GM12878 (cell line): ENCODE results near the gene CHRNA3. TPM values are rescaled to one million over a fixed set of nuclear protein-coding genes. Genes with fewer than 3 reads are reported as not detected.

Experiments
- ATAC-seq: fragments of 200-7000 bp; cut with Tn5 transposase; 3 replicates; pipeline ENCODE4 v1.9.1; 2020; ENCODE audit warnings: mild to moderate bottlenecking, moderate library complexity
- BruUV-seq: library from RNA; stranded (reverse); fragments of 400-500 nt; replicated peaks from 2 replicates; lab custom pipeline; 2021; lab: Mats Ljungman, UMichigan
- CTCF ChIA-PET: fragments of 300-600 bp; sonication (Branson Sonifier 250); formaldehyde crosslinking; extraction: SDS; loops from one replicate; lab custom pipeline; 2021; ENCODE audit warnings: inconsistent platforms; lab: Yijun Ruan, JAX
- POLR2A ChIA-PET: fragments of 350-600 bp; formaldehyde crosslinking; extraction: SDS; loops from one replicate; lab custom pipeline; 2021; ENCODE audit warnings: inconsistent platforms; lab: Charles Lee
- RAD21 ChIA-PET: fragments of 300-600 bp; sonication (Branson Sonifier 250); formaldehyde crosslinking; loops from one replicate; lab custom pipeline; 2023; ENCODE audit warnings: antibody characterized with exemption; ENCODE audit not compliant: unreplicated experiment; lab: Charles Lee
- SMC1A ChIA-PET: fragments of 300-600 bp; sonication (Branson Sonifier 250); formaldehyde crosslinking; loops from one replicate; lab custom pipeline; 2023; ENCODE audit not compliant: unreplicated experiment, uncharacterized antibody; lab: Charles Lee
- DNase-seq: peaks from one replicate; pipeline ENCODE4 v3.0.0-alpha.2; 2011; ENCODE audit warnings: low read depth, low spot score
- FAIRE-seq: peaks from 3 replicates; lab custom pipeline; 2011; peaks lifted over from hg19 to GRCh38; lab: Jason Lieb, UNC
- H2AFZ ChIP-seq: 2 replicates; pipeline ENCODE4 v1.6.0; 2011; ENCODE audit warnings: low read depth, low read length, control low read depth; ENCODE audit not compliant: control insufficient read depth
- H3K27ac ChIP-seq: 2 replicates; pipeline ENCODE4 v1.5.1; 2011; ENCODE audit warnings: control low read depth; ENCODE audit not compliant: control insufficient read depth, insufficient read depth
- H3K27me3 ChIP-seq, 2 experiments: replicated peaks in 1 of 2; 2 replicates each; pipeline versions ENCODE4 v1.6.0 to v1.6.1; 2011; ENCODE audit warnings: low read length in 1 of 2; ENCODE audit not compliant: control insufficient read depth in 2 of 2, insufficient read depth in 2 of 2
- H3K36me3 ChIP-seq, 2 experiments: 2 replicates each; pipeline ENCODE4 v1.5.1; 2011; ENCODE audit warnings: low read length in 1 of 2; ENCODE audit not compliant: control insufficient read depth in 2 of 2, insufficient read depth in 2 of 2
- H3K4me1 ChIP-seq: 2 replicates; pipeline ENCODE4 v1.6.1; 2011; ENCODE audit warnings: mild to moderate bottlenecking, low read length, moderate library complexity, mixed read lengths; ENCODE audit not compliant: control insufficient read depth, insufficient read depth
- H3K4me2 ChIP-seq: 2 replicates; pipeline ENCODE4 v1.6.0; 2011; ENCODE audit warnings: control low read depth; ENCODE audit not compliant: control insufficient read depth, insufficient read depth
- H3K4me3 ChIP-seq: fragments of 200-600 bp; sonication (generic); 2 replicates; pipeline ENCODE4 v1.5.1; 2016
- H3K79me2 ChIP-seq: 2 replicates; pipeline ENCODE4 v1.6.0; 2011; ENCODE audit warnings: low read length; ENCODE audit not compliant: control insufficient read depth, insufficient read depth
- H3K9ac ChIP-seq: 2 replicates; pipeline ENCODE4 v1.8.0; 2011; ENCODE audit warnings: low read length, control low read depth, mixed read lengths; ENCODE audit not compliant: control insufficient read depth, insufficient read depth
- H3K9me3 ChIP-seq: replicated peaks from 3 replicates; pipeline ENCODE4 v1.5.1; 2011; ENCODE audit warnings: mild to moderate bottlenecking, low read length; ENCODE audit not compliant: control insufficient read depth, insufficient read depth
- H4K20me1 ChIP-seq: 2 replicates; pipeline ENCODE4 v1.6.0; 2011; ENCODE audit not compliant: control insufficient read depth, insufficient read depth
- HSF1 ChIP-seq: fragments of 150-350 bp; IDR thresholded peaks from 2 replicates; pipeline ENCODE4 v1.6.1; 2014; ENCODE audit warnings: mild to moderate bottlenecking, low read depth, low read length
- IRF4 ChIP-seq: IDR thresholded peaks from 2 replicates; pipeline ENCODE4 v1.6.1; 2011; ENCODE audit warnings: low read depth, low read length
- NFIC ChIP-seq: IDR thresholded peaks from 2 replicates; pipeline ENCODE4 v1.6.1; 2012; ENCODE audit warnings: low read depth, mild to moderate bottlenecking, inconsistent platforms, low read length, moderate library complexity
- PAX5 ChIP-seq: IDR thresholded peaks from 2 replicates; pipeline ENCODE4 v1.6.1; 2011; ENCODE audit warnings: low read depth, low read length, borderline replicate concordance
- PKNOX1 ChIP-seq: fragments of 450-650 bp; IDR thresholded peaks from 2 replicates; pipeline ENCODE4 v1.6.1; 2016; ENCODE audit warnings: mild to moderate bottlenecking
- TCF3 ChIP-seq: IDR thresholded peaks from 2 replicates; pipeline ENCODE4 v1.6.1; 2012; ENCODE audit warnings: low read depth, mild to moderate bottlenecking, low read length, borderline replicate concordance; ENCODE audit not compliant: insufficient read depth
- ZBTB33 ChIP-seq: fragments of 450-650 bp; IDR thresholded peaks from 2 replicates; pipeline ENCODE4 v1.6.1; 2017; ENCODE audit warnings: mild to moderate bottlenecking
- WGBS: methylation state at CpG from one replicate; pipeline ENCODE4 v1.1.6; 2016; ENCODE audit warnings: low lambda C conversion rate; ENCODE audit not compliant: insufficient replicate concordance, insufficient coverage; ENCODE audit errors: missing lambda C conversion rate; 5-methylcytosine and 5-hydroxymethylcytosine counted together
- in situ Hi-C: fragments of 300-500 bp; cut with MboI; formaldehyde crosslinking; loops from 9 replicates; pipeline ENCODE4 v1.14.3; 2018; ENCODE audit warnings: mixed read lengths
- intact Hi-C: fragments of 100-400 bp; cut with micrococcal nuclease; formaldehyde crosslinking; loops from one replicate; pipeline ENCODE4 v1.14.2; 2022; ENCODE audit not compliant: unreplicated experiment
- polyA plus RNA-seq, 11 experiments: library from polyadenylated mRNA; depleted of rRNA in 4 of 11; unstranded in 6 of 11; stranded (reverse) in 5 of 11; fragments of >200 nt; fragmentation: Nextera tagmentation in 4 of 11; fragmentation: Illumina TruSeq in 1 of 11; extraction: Ambion mirVana in 4 of 11; extraction: Trizol in 1 of 11; gene quantifications; 1 replicate in 1 of 11; 2 replicates in 10 of 11; pipeline versions ENCODE4 v1.2.1 to v1.2.3, GENCODE V29; 2011 to 2016; ENCODE audit warnings: inconsistent platforms in 2 of 11, missing spikeins in 2 of 11, low read depth in 1 of 11
- total RNA-seq, 4 experiments: library from RNA; depleted of rRNA in 3 of 4; stranded (reverse); fragments of >200 nt in 3 of 4; fragmentation: Illumina TruSeq in 1 of 4; extraction: Trizol in 1 of 4; gene quantifications; 2 replicates each; pipeline versions ENCODE4 v1.2.1 to v1.2.3, GENCODE V29; 2013 to 2021
- TF ChIP-seq, protein P1 (sequence below): fragments of 450-650 bp; IDR thresholded peaks from 2 replicates; pipeline ENCODE4 v1.6.1; 2016; ENCODE audit warnings: mild to moderate bottlenecking, moderate library complexity, borderline replicate concordance
- TF ChIP-seq, protein P2 (sequence below): fragments of 450-650 bp; formaldehyde crosslinking; IDR thresholded peaks from 2 replicates; pipeline ENCODE4 v1.4.0; 2020; ENCODE audit warnings: mild to moderate bottlenecking, moderate library complexity

The CHRNA3 gene
- total and polyA plus RNA-seq, 10 of the 15 experiments (the other 5 are each of a cell fraction or from before 2014, with no cell fraction given) = 0.06 to 0.19 (median 0.09) TPM; not detected in 7

- Histone ChIP-seq H3K4me3 (no peak overlapping the region), H3K79me2 (no peaks in the 10 kb centered on the region), H4K20me1 (no peaks in the 10 kb centered on the region), H3K27me3 (no peaks in the 10 kb centered on the region), H3K9me3 (no peaks in the 10 kb centered on the region), H3K27ac (no peak overlapping the region), H3K9ac (no peak overlapping the region), H3K36me3 (no peaks in the 10 kb centered on the region), H2AFZ (no peak overlapping the region), H3K4me2 (no peak overlapping the region), H3K4me1 (no peaks in the 10 kb centered on the region)
- FAIRE-seq (no peak), DNase-seq (no peak), ATAC-seq (no peak)
- intact Hi-C loops (no loop called here), in situ Hi-C loops (loop anchor here (5.0 kb wide), 1 partner anchor 48 kb away; no protein-coding TSS in a partner anchor)
- BruUV-seq = no TSS peak
- WGBS = 85% methylated on average over 2 of the region's 2 CpGs
- ChIA-PET POLR2A (no interaction called here), RAD21 (no interaction called here), SMC1A (interaction anchor here (1.3 kb wide), 1 partner anchor 10 kb away, joined by 3 read pairs; no protein-coding TSS in a partner anchor), CTCF (no interaction called here)
- no peak for TF ChIP-seq IRF4
- TF ChIP-seq, protein P1, sequence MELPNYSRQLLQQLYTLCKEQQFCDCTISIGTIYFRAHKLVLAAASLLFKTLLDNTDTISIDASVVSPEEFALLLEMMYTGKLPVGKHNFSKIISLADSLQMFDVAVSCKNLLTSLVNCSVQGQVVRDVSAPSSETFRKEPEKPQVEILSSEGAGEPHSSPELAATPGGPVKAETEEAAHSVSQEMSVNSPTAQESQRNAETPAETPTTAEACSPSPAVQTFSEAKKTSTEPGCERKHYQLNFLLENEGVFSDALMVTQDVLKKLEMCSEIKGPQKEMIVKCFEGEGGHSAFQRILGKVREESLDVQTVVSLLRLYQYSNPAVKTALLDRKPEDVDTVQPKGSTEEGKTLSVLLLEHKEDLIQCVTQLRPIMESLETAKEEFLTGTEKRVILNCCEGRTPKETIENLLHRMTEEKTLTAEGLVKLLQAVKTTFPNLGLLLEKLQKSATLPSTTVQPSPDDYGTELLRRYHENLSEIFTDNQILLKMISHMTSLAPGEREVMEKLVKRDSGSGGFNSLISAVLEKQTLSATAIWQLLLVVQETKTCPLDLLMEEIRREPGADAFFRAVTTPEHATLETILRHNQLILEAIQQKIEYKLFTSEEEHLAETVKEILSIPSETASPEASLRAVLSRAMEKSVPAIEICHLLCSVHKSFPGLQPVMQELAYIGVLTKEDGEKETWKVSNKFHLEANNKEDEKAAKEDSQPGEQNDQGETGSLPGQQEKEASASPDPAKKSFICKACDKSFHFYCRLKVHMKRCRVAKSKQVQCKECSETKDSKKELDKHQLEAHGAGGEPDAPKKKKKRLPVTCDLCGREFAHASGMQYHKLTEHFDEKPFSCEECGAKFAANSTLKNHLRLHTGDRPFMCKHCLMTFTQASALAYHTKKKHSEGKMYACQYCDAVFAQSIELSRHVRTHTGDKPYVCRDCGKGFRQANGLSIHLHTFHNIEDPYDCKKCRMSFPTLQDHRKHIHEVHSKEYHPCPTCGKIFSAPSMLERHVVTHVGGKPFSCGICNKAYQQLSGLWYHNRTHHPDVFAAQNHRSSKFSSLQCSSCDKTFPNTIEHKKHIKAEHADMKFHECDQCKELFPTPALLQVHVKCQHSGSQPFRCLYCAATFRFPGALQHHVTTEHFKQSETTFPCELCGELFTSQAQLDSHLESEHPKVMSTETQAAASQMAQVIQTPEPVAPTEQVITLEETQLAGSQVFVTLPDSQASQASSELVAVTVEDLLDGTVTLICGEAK = no peak
- TF ChIP-seq NFIC = no peak
- TF ChIP-seq PKNOX1 = no peak
- TF ChIP-seq HSF1 = no peak
- TF ChIP-seq ZBTB33 = no peak
- TF ChIP-seq, protein P2, sequence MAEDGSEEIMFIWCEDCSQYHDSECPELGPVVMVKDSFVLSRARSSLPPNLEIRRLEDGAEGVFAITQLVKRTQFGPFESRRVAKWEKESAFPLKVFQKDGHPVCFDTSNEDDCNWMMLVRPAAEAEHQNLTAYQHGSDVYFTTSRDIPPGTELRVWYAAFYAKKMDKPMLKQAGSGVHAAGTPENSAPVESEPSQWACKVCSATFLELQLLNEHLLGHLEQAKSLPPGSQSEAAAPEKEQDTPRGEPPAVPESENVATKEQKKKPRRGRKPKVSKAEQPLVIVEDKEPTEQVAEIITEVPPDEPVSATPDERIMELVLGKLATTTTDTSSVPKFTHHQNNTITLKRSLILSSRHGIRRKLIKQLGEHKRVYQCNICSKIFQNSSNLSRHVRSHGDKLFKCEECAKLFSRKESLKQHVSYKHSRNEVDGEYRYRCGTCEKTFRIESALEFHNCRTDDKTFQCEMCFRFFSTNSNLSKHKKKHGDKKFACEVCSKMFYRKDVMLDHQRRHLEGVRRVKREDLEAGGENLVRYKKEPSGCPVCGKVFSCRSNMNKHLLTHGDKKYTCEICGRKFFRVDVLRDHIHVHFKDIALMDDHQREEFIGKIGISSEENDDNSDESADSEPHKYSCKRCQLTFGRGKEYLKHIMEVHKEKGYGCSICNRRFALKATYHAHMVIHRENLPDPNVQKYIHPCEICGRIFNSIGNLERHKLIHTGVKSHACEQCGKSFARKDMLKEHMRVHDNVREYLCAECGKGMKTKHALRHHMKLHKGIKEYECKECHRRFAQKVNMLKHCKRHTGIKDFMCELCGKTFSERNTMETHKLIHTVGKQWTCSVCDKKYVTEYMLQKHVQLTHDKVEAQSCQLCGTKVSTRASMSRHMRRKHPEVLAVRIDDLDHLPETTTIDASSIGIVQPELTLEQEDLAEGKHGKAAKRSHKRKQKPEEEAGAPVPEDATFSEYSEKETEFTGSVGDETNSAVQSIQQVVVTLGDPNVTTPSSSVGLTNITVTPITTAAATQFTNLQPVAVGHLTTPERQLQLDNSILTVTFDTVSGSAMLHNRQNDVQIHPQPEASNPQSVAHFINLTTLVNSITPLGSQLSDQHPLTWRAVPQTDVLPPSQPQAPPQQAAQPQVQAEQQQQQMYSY (CRISPR knock-in tag) = no peak
- no peak for TF ChIP-seq PAX5
- no peak for TF ChIP-seq TCF3
Observed at GRCh38 chr15:78604420-78604819, 16.4 kb downstream of the CHRNA3 start.
